GM21723 (cell line): ENCODE measurements around the gene HDC.

Experiments used
- ATAC-seq: cut with Tn5 transposase; IDR thresholded peaks from one replicate; pipeline ENCODE4 v1.9.1; 2021; ENCODE audit warnings: mild to moderate bottlenecking, moderate library complexity; ENCODE audit not compliant: unreplicated experiment

Gene HDC

DNA sequence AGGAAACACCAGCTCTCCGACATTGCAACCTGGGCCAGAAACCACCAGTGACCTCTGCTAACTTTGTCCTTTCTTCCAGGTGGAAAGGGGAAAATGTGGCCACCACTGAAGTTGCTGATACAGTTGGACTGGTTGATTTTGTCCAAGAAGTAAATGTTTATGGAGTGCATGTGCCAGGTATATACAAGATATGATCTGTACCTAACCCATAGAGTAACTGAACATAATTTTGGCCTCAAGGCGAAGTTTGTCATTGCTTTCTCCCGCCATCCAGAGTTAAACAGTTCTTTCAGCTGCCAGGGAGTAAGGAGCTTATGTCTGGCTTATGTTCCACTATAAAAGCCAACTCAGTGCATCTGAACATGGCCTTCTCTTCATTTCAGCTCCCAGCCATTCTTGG is 36.7 kb downstream of the HDC start:
- ATAC-seq: no peak

DNA sequence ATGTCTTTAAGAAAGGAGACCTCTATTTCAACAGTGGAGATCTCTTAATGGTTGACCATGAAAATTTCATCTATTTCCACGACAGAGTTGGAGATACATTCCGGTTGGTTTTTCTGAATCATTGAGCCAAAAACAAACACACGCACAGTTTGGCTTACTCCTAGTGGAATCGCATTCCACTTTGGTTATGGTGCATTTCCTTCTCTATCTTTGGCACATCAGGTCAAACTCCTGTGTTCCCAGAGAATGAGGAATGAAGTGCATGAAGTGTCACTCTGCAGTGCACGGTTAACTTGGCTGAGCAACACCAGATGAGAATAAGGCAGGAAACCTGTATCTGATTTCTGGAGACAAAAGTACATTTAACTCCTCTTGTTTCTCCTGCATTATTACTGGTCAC is 38.5 kb downstream of the HDC start:
- no peak for ATAC-seq

DNA sequence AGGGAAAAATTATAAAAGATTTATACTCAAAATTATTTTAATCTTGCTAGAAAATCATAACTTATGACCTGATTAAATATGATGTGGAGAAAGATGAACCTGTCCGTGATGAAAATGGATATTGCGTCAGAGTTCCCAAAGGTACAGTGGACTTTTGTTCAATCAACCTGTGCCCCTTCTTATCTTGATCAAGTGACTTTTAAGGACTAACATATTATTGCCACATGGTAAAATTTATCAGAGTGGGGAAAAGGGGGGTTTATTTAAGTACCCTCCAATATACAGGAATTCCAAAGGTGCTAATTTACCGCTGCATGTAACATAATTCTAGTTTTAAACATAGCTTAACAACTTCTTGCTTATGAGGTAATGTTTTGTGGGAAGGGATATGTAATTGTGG is 39.6 kb downstream of the HDC start:
- no peak for ATAC-seq

DNA sequence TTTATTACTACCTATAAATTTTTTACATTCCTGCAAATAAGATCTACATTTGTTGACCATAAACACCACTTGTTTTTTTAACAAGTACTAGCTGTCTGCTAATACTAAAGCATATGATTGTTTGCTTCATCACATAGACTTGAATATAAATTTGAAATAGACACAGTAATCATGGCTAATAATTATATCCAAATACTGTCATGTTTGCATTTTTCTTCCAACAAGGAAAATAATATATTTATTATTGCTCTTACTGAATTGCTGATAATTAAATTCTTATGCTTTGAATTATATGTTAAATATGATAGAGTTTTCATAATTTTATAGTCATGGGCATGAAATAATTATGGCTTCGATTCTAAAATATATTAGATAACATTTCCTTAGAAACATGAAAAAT is 40.5 kb downstream of the HDC start:
- no peak for ATAC-seq

DNA sequence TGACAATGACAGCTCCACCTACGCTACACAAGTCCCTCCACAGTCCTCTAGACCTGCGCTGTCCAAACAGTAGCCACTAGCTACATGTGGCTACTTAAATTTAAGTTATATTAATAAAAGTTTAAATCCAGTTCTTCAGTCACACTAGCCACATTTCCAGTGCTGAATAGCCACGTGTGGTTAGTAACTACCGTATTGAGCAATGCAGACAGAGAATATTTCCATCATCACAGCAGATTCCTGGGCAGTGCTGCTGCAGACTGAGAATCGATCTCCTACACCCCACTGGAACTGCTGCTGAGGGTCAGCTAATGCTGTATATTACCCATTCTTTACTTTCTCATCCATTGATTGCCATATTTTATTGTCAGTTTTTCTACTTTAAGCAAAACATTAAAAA is 40.9 kb downstream of the HDC start:
- no peak for ATAC-seq

DNA sequence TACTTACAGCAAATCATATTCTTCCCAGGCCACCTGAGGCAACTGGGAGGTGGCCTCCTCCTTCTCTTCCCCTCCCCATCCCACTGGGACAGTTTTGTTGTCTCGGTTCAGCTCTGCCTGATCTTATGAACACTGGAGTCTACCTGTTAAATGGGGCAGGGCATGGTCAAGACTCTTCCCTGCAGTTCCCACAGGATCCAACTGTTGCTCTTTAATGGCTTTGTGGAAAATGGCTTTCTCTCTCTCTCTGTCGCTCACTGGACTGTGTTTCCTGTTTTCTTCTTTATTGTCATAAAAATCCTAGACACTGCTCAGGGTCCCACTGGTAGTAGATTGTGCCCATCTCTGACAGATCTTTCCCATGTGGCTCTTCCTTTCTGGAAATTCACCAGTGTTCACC is 43.3 kb downstream of the HDC start:
- no peak for ATAC-seq

DNA sequence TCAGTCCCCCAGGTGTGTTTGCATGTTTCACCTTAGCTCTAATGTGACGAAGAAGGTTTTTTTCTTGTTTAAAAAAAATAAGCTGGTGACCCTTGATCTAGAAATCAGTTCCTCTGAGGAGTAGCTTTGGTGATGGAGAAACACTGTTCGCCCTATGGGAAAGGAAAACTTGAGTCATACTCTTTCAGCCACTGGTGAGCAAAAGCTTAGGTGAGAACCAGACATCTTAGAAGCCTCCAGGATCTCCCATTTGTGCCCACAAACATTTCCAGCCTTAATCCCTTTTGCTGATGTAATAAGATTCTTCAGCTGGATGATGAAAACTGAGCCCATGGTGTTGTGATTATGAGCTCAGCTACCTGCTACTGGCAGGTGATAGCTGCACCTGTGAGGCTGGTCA is 45.7 kb downstream of the HDC start:
- no peak for ATAC-seq

DNA sequence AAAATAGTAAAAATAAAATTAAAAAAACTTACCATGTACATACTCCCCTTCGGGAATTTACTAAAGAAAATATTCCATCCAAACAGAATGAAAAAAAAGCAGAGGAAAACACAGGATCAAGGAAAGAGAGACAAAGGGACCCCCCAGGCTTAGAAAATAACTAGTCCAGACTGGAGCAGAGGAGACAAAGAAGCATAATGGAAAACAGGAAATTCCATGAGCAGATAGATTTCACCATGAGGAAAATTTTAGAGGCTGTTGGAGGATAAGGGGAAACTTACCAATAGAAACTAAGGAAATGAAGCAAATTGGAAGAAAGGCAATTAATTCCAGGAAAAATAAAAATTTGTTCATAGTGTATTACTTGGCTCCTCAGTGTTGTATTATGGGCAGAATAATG is 46.8 kb downstream of the HDC start:
- ATAC-seq: no peak

DNA sequence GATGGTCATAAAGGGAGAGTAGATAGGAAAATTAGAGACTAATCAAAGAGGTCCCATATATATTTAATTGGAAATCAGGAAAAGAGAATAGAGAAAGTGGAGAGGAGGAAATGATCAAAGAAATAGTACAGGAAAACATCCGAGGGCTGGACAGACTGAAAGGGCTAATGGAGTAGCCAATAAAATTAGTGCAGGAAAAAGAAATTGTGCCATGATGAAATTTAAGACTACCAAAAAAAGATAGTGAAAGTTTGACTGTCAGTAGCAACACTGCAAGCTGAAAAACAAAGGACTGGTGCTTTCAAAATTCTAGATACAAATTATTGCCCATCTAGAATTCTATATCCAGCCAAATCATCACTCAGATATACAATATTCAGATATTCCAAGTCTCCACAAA is 47.2 kb downstream of the HDC start:
- no peak for ATAC-seq

DNA sequence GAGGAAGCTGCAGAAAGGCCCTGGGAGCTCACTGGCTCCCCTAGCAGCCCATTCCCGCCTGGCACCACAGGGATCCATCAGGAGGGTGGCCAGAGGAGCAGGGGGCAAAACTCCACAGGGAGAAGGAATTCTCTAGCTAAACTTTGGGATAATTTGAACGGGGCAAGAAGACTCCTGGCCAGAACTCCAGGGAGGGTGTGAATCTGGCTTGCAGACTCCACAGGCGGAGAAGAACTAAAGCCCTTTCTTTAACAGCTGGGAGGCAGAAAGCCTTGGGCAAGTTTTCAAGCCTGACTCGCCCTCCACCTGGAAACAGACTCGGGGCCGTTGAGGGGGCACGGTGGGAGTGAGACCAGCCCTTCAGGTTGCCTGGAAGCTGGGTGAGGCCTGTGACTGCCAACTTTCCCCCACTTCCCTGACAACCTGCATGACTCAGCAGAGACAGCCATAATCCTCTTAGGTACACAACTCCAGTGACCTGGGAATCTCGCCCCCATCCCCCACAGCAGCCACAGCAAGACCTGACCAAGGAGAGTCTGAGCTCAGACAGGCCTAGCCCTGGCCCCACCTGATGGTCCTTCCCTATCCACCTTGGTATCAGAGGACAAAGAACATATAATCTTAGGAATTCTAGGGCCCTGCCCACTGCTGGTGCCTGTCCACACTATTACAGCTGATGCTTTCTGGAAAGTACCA is 54.9 kb downstream of the HDC start:
- ATAC-seq: no peak

DNA sequence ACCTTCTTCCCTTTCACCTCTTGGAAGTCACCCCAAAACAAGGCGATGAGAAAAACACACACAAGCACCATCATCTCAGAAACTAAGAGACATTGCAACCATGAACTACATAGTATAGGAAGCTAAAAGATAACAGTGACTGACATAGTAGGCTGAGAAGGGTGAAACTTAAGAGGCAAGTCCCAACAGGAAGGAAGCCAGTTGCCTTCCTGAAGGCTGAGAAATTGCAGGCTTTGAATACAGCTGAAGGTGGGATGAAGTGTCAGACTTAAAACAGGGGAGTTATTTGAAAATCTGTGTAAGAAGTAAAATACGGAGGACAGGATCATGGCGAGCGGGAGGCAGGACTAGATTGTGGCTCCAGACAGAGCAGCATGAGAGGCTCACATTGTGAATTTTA is 55.7 kb downstream of the HDC start:
- ATAC-seq: no peak

DNA sequence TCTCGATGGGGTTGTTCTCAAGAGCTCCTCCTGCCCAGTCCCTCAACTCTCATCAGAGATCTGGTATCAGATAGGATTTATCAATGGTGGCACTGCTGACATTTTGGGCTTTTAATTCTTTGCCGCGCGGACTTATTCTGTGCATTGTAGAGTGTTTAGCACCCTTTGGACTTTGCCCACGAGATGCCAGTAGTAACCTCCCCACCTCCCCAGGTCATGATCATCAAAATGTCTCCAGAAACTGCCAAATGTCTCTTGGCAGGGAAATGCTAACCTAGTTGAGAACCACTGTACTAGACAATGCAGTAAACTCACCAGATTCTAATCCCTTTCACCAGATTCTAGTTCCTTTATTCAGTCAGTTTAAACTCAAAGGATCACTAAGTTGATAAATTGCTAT is 59.5 kb downstream of the HDC start:
- ATAC-seq: no peak

DNA sequence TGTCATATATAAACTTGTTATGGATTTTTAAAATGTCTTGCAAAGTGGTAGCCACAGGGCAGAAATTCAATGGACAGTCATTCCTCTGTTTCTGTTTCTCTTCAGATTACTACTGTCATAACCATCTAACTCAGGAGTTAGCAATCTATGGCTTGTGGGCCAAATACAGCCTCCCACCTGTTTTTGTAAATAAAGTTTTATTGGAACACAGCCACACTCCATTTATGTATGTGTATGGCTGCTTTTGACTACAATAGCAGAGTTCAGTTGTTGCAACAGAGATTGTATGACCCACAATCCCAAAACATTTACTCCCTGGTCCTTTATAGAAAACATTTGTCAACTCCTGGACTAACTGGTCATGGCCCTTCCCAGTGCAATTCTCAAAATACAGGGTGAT is 63.5 kb downstream of the HDC start:
- ATAC-seq: no peak

DNA sequence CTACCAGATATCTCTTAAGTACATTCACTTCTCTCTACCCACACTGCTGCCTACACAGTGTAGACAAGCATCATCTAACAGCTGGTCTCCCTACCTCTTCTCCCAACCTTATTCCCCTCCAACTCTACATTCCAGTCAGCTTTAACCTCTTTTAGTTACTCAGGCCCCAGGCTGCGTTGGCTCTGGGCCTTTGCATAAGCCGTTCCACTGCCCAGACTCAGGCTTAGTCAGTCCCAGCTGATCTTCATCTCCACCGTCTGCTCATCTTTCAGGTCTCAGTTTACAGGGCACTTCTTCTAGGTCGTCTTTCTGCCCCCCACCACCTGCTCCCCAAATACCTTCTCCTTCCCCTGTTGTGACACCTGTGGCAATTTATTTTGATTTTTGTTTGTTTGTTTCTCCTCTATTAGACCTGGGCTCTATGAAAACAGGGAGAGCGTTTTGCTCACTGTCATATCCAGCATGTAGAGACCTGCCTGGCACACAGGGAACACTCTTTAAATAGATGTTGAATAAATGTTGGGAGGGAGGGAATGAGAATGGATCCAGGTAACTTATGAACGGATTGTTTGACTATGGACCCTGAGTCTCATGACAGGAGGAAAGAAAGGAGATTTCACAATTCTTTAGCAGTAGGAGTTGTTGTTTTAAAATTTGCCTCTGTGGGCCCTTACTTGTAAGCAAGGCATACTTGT is 72.5 kb downstream of the HDC start:
- ATAC-seq: no peak

DNA sequence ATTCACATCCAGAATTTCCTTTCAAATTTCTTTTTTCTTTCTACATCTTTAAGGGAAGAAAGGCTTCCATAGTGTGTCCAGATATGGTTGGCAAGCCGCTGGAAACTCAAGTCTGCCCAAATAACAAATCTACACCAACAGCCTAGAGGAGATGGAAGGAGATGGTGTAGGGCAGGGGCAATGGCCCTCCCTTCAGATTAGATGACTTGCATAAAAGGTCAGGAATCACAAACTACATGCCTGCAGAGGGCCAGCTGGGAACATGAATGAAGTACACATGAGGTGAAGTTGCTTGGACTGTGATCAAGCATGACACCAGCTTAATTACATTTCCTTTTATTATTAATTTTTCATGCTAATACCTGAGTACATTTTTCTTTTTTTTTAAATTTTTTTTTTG is 73.4 kb downstream of the HDC start:
- no peak for ATAC-seq
